GM12878 (cell line): Measurements from ENCODE around the gene APOLD1. TPM values are rescaled to one million over a fixed set of nuclear protein-coding genes. Genes with fewer than 3 reads are reported as not detected.

ENCODE experiments used
- ATAC-seq: fragments of 200-7000 bp; cut with Tn5 transposase; 3 replicates; pipeline ENCODE4 v1.9.1; 2020; ENCODE audit warnings: mild to moderate bottlenecking, moderate library complexity
- BruUV-seq: library from RNA; stranded (reverse); fragments of 400-500 nt; replicated peaks from 2 replicates; lab custom pipeline; 2021; lab: Mats Ljungman, UMichigan
- CTCF ChIA-PET: fragments of 300-600 bp; sonication (Branson Sonifier 250); formaldehyde crosslinking; extraction: SDS; loops from one replicate; lab custom pipeline; 2021; ENCODE audit warnings: inconsistent platforms; lab: Yijun Ruan, JAX
- POLR2A ChIA-PET: fragments of 350-600 bp; formaldehyde crosslinking; extraction: SDS; loops from one replicate; lab custom pipeline; 2021; ENCODE audit warnings: inconsistent platforms; lab: Charles Lee
- RAD21 ChIA-PET: fragments of 300-600 bp; sonication (Branson Sonifier 250); formaldehyde crosslinking; loops from one replicate; lab custom pipeline; 2023; ENCODE audit warnings: antibody characterized with exemption; ENCODE audit not compliant: unreplicated experiment; lab: Charles Lee
- SMC1A ChIA-PET: fragments of 300-600 bp; sonication (Branson Sonifier 250); formaldehyde crosslinking; loops from one replicate; lab custom pipeline; 2023; ENCODE audit not compliant: unreplicated experiment, uncharacterized antibody; lab: Charles Lee
- DNase-seq: peaks from one replicate; pipeline ENCODE4 v3.0.0-alpha.2; 2011; ENCODE audit warnings: low read depth, low spot score
- FAIRE-seq: peaks from 3 replicates; lab custom pipeline; 2011; peaks lifted over from hg19 to GRCh38; lab: Jason Lieb, UNC
- H2AFZ ChIP-seq: 2 replicates; pipeline ENCODE4 v1.6.0; 2011; ENCODE audit warnings: low read depth, low read length, control low read depth; ENCODE audit not compliant: control insufficient read depth
- H3K27ac ChIP-seq: 2 replicates; pipeline ENCODE4 v1.5.1; 2011; ENCODE audit warnings: control low read depth; ENCODE audit not compliant: control insufficient read depth, insufficient read depth
- H3K27me3 ChIP-seq, 2 experiments: replicated peaks in 1 of 2; 2 replicates each; pipeline versions ENCODE4 v1.6.0 to v1.6.1; 2011; ENCODE audit warnings: low read length in 1 of 2; ENCODE audit not compliant: control insufficient read depth in 2 of 2, insufficient read depth in 2 of 2
- H3K36me3 ChIP-seq, 2 experiments: 2 replicates each; pipeline ENCODE4 v1.5.1; 2011; ENCODE audit warnings: low read length in 1 of 2; ENCODE audit not compliant: control insufficient read depth in 2 of 2, insufficient read depth in 2 of 2
- H3K4me1 ChIP-seq: 2 replicates; pipeline ENCODE4 v1.6.1; 2011; ENCODE audit warnings: mild to moderate bottlenecking, low read length, moderate library complexity, mixed read lengths; ENCODE audit not compliant: control insufficient read depth, insufficient read depth
- H3K4me2 ChIP-seq: 2 replicates; pipeline ENCODE4 v1.6.0; 2011; ENCODE audit warnings: control low read depth; ENCODE audit not compliant: control insufficient read depth, insufficient read depth
- H3K4me3 ChIP-seq: fragments of 200-600 bp; sonication (generic); 2 replicates; pipeline ENCODE4 v1.5.1; 2016
- H3K79me2 ChIP-seq: 2 replicates; pipeline ENCODE4 v1.6.0; 2011; ENCODE audit warnings: low read length; ENCODE audit not compliant: control insufficient read depth, insufficient read depth
- H3K9ac ChIP-seq: 2 replicates; pipeline ENCODE4 v1.8.0; 2011; ENCODE audit warnings: low read length, control low read depth, mixed read lengths; ENCODE audit not compliant: control insufficient read depth, insufficient read depth
- H3K9me3 ChIP-seq: replicated peaks from 3 replicates; pipeline ENCODE4 v1.5.1; 2011; ENCODE audit warnings: mild to moderate bottlenecking, low read length; ENCODE audit not compliant: control insufficient read depth, insufficient read depth
- H4K20me1 ChIP-seq: 2 replicates; pipeline ENCODE4 v1.6.0; 2011; ENCODE audit not compliant: control insufficient read depth, insufficient read depth
- BCL11A ChIP-seq: IDR thresholded peaks from 2 replicates; pipeline ENCODE4 v1.6.1; 2011; ENCODE audit warnings: low read depth, low read length
- CTCF ChIP-seq, 3 experiments: IDR thresholded peaks in 2 of 3; conservative IDR thresholded peaks in 1 of 3; 2 replicates each; pipeline ENCODE4 v1.5.1; 2011; ENCODE audit warnings: low read depth in 3 of 3, low read length in 3 of 3, mild to moderate bottlenecking in 3 of 3, control low read depth in 2 of 3, moderate library complexity in 2 of 3, inconsistent platforms in 1 of 3, mixed read lengths in 1 of 3; ENCODE audit not compliant: control insufficient read depth in 2 of 3, insufficient read depth in 1 of 3; ENCODE audit errors: extremely low read depth in 1 of 3
- EED ChIP-seq: sonication (generic); IDR thresholded peaks from 2 replicates; pipeline ENCODE4 v1.6.1; 2016; ENCODE audit warnings: antibody characterized with exemption, low read depth
- EP300 ChIP-seq, 2 experiments: fragments of 150-350 bp in 1 of 2; IDR thresholded peaks; 2 replicates each; pipeline ENCODE4 v1.6.1; 2011 to 2012; ENCODE audit warnings: low read depth in 2 of 2, low read length in 2 of 2, borderline replicate concordance in 1 of 2, improper control_type of control experiment in 1 of 2, inconsistent platforms in 1 of 2; ENCODE audit not compliant: control insufficient read depth in 1 of 2
- FOXK2 ChIP-seq: fragments of 450-650 bp; IDR thresholded peaks from 2 replicates; pipeline ENCODE4 v1.6.1; 2017; ENCODE audit warnings: mild to moderate bottlenecking, moderate library complexity
- HDAC2 ChIP-seq: fragments of 200-600 bp; sonication (generic); IDR thresholded peaks from 2 replicates; pipeline ENCODE4 v1.6.1; 2017
- MTA2 ChIP-seq: fragments of 450-650 bp; IDR thresholded peaks from 2 replicates; pipeline ENCODE4 v1.6.1; 2016; ENCODE audit warnings: low read depth, mild to moderate bottlenecking, moderate library complexity
- POLR2AphosphoS2 ChIP-seq: IDR thresholded peaks from 2 replicates; pipeline ENCODE4 v1.6.1; 2011; ENCODE audit warnings: low read depth, mild to moderate bottlenecking, low read length, improper control_type of control experiment, moderate library complexity
- RAD51 ChIP-seq: fragments of 450-650 bp; IDR thresholded peaks from 2 replicates; pipeline ENCODE4 v1.6.1; 2016; ENCODE audit warnings: moderate library complexity, mild to moderate bottlenecking, inconsistent platforms
- SUPT20H ChIP-seq: IDR thresholded peaks from 2 replicates; pipeline ENCODE4 v1.6.1; 2011; ENCODE audit warnings: low read depth, mild to moderate bottlenecking, low read length, moderate library complexity, borderline replicate concordance; ENCODE audit not compliant: control insufficient read depth
- SUZ12 ChIP-seq: fragments of 200-600 bp; sonication (generic); IDR thresholded peaks from one replicate; pipeline ENCODE4 v1.6.1; 2018; ENCODE audit warnings: antibody characterized with exemption, mild to moderate bottlenecking; ENCODE audit not compliant: unreplicated experiment
- TAF1 ChIP-seq: IDR thresholded peaks from 2 replicates; pipeline ENCODE4 v1.6.1; 2011; ENCODE audit warnings: mild to moderate bottlenecking, low read depth, low read length, borderline replicate concordance
- TBL1XR1 ChIP-seq: IDR thresholded peaks from 2 replicates; pipeline ENCODE4 v1.6.1; 2012; ENCODE audit warnings: low read depth, low read length, improper control_type of control experiment
- WRNIP1 ChIP-seq: IDR thresholded peaks from 2 replicates; pipeline ENCODE4 v1.6.1; 2011; ENCODE audit warnings: low read depth, low read length, improper control_type of control experiment, borderline replicate concordance
- ZBED1 ChIP-seq: IDR thresholded peaks from 2 replicates; pipeline ENCODE4 v1.6.1; 2016; ENCODE audit warnings: borderline replicate concordance
- ZNF274 ChIP-seq: IDR thresholded peaks from one replicate; pipeline ENCODE4 v1.8.0; 2011; ENCODE audit not compliant: insufficient read length, insufficient read depth
- WGBS: methylation state at CpG from one replicate; pipeline ENCODE4 v1.1.6; 2016; ENCODE audit warnings: low lambda C conversion rate; ENCODE audit not compliant: insufficient replicate concordance, insufficient coverage; ENCODE audit errors: missing lambda C conversion rate; 5-methylcytosine and 5-hydroxymethylcytosine counted together
- in situ Hi-C: fragments of 300-500 bp; cut with MboI; formaldehyde crosslinking; loops from 9 replicates; pipeline ENCODE4 v1.14.3; 2018; ENCODE audit warnings: mixed read lengths
- intact Hi-C: fragments of 100-400 bp; cut with micrococcal nuclease; formaldehyde crosslinking; loops from one replicate; pipeline ENCODE4 v1.14.2; 2022; ENCODE audit not compliant: unreplicated experiment
- polyA plus RNA-seq, 11 experiments: library from polyadenylated mRNA; depleted of rRNA in 4 of 11; unstranded in 6 of 11; stranded (reverse) in 5 of 11; fragments of >200 nt; fragmentation: Nextera tagmentation in 4 of 11; fragmentation: Illumina TruSeq in 1 of 11; extraction: Ambion mirVana in 4 of 11; extraction: Trizol in 1 of 11; gene quantifications; 1 replicate in 1 of 11; 2 replicates in 10 of 11; pipeline versions ENCODE4 v1.2.1 to v1.2.3, GENCODE V29; 2011 to 2016; ENCODE audit warnings: inconsistent platforms in 2 of 11, missing spikeins in 2 of 11, low read depth in 1 of 11
- total RNA-seq, 4 experiments: library from RNA; depleted of rRNA in 3 of 4; stranded (reverse); fragments of >200 nt in 3 of 4; fragmentation: Illumina TruSeq in 1 of 4; extraction: Trizol in 1 of 4; gene quantifications; 2 replicates each; pipeline versions ENCODE4 v1.2.1 to v1.2.3, GENCODE V29; 2013 to 2021

Gene APOLD1
- total and polyA plus RNA-seq, 10 of the 15 experiments (the other 5 are each of a cell fraction or from before 2014, with no cell fraction given), result 1.1 to 8.9 (median 4.2) TPM

GRCh38 chr12:12784116-12784515 is 1.3 kb upstream of the APOLD1 start:
- peaks cover 4% of the 10 kb centered on the region; the same call in 1 of the 2 replicates for H3K79me2 ChIP-seq
- no peak for TF ChIP-seq TAF1
- TF ChIP-seq SUZ12, result no peak
- TF ChIP-seq WRNIP1, result no peak
- no peak overlapping the region for H3K9ac ChIP-seq
- no TSS peak for BruUV-seq
- SMC1A ChIA-PET, result interaction anchor here (1.3 to 7.9 kb wide), 2 partner anchors 30 to 428 kb away, joined by 3 to 88 read pairs; partner anchors contain the start of gene DDX47
- H4K20me1 ChIP-seq, result no peaks in the 10 kb centered on the region
- 97% methylated on average over 2 of the region's 2 CpGs for WGBS
- POLR2A ChIA-PET, result no interaction called here
- CTCF ChIA-PET, result interaction anchor here (2.1 kb wide), 1 partner anchor 132 kb away, joined by 5 read pairs; no protein-coding TSS in a partner anchor
- peaks cover 17% of the 10 kb centered on the region for H3K4me1 ChIP-seq
- no peak overlapping the region for H3K4me2 ChIP-seq
- ATAC-seq, result no peak
- intact Hi-C loops (no loop called here), in situ Hi-C loops (no loop called here)
- no peak for FAIRE-seq
- RAD21 ChIA-PET, result no interaction called here
- H3K4me3 ChIP-seq, result no peak overlapping the region
- H2AFZ ChIP-seq, result no peak overlapping the region
- no peaks in the 10 kb centered on the region for H3K9me3 ChIP-seq
- H3K27me3 ChIP-seq, result no peaks in the 10 kb centered on the region
- H3K27ac ChIP-seq, result no peak overlapping the region
- no peak for DNase-seq
- no peaks in the 10 kb centered on the region for H3K36me3 ChIP-seq

GRCh38 chr12:12786351-12786705 is 869 bp downstream of the APOLD1 start:
- Histone ChIP-seq H3K4me2 (peak overlapping the region; percentile 96), H3K36me3 (no peaks in the 10 kb centered on the region), H3K79me2 (peaks cover 4% of the 10 kb centered on the region; the same call in 1 of the 2 replicates), H3K4me1 (peaks cover 18% of the 10 kb centered on the region), H3K9ac (peak overlapping the region; percentile 79; the same call in 1 of the 2 replicates), H4K20me1 (no peaks in the 10 kb centered on the region), H3K4me3 (peak overlapping the region; percentile 65), H3K27me3 (no peaks in the 10 kb centered on the region), H3K9me3 (no peaks in the 10 kb centered on the region), H3K27ac (no peak overlapping the region), H2AFZ (peak overlapping the region; percentile 94)
- CTCF ChIA-PET, result interaction anchor here (1.3 to 5.5 kb wide), 10 partner anchors 19 to 427 kb away, joined by 3 to 136 read pairs (median 34); partner anchors contain the start of gene DDX47
- in situ Hi-C loops (no loop called here), intact Hi-C loops (no loop called here)
- FAIRE-seq (peak; percentile 35), ATAC-seq (peak; percentile 14), DNase-seq (no peak)
- WGBS, result 11% methylated on average over 4 of the region's 4 CpGs
- SMC1A ChIA-PET, result interaction anchor here (0.9 to 7.9 kb wide), 10 partner anchors 13 to 190 kb away, joined by 3 to 88 read pairs (median 5); partner anchors contain the start of gene DDX47
- RAD21 ChIA-PET, result interaction anchor here (0.6 to 3.6 kb wide), 14 partner anchors 17 to 427 kb away, joined by 3 to 28 read pairs (median 4); partner anchors contain the start of gene DDX47
- TSS peak; percentile 77 for BruUV-seq
- POLR2A ChIA-PET, result interaction anchor here (1.2 to 1.7 kb wide), 3 partner anchors 14 to 23 kb away, joined by 3 to 6 read pairs (median 4); no protein-coding TSS in a partner anchor
- no peak for TF ChIP-seq ZBED1
- no peak for TF ChIP-seq CTCF (IDR thresholded peaks at IDR 0.05 in 2 of 3, conservative IDR thresholded peaks at IDR 0.05 in 1 of 3; ENCODE audit: control insufficient read depth in 2 of 3, extremely low read depth in 1 of 3, insufficient read depth in 1 of 3, low read depth in 3 of 3, low read length in 3 of 3)
- TF ChIP-seq HDAC2, result no peak
- no peak for TF ChIP-seq EED
- no peak for TF ChIP-seq EP300 (IDR thresholded peaks at IDR 0.05; ENCODE audit: borderline replicate concordance in 1 of 2, control insufficient read depth in 1 of 2, low read depth in 2 of 2, low read length in 2 of 2)
- TF ChIP-seq POLR2AphosphoS2, result no peak
- TF ChIP-seq ZNF274, result no peak
- no peak for TF ChIP-seq SUPT20H
- no peak for TF ChIP-seq TBL1XR1
- no peak for TF ChIP-seq MTA2
- no peak for TF ChIP-seq BCL11A
- TF ChIP-seq RAD51, result no peak
- no peak for TF ChIP-seq FOXK2
